Bronchial epithelial cell (primary cell): ENCODE results near the gene PATJ. TPM values are rescaled to one million over a fixed set of nuclear protein-coding genes. Genes with fewer than 3 reads are reported as not detected.

Experiments
- DNase-seq: peaks from one replicate; pipeline ENCODE4 v3.0.0-alpha.2; 2010; ENCODE audit warnings: low read depth
- FAIRE-seq: peaks from 2 replicates; lab custom pipeline; 2011; peaks lifted over from hg19 to GRCh38; lab: Jason Lieb, UNC
- H3K27me3 ChIP-seq: 2 replicates; pipeline ENCODE4 v1.5.1; 2011; ENCODE audit warnings: low read length; ENCODE audit not compliant: control insufficient read depth, insufficient read depth
- H3K36me3 ChIP-seq: 2 replicates; pipeline ENCODE4 v1.5.1; 2011; ENCODE audit warnings: low read length; ENCODE audit not compliant: control insufficient read depth, insufficient read depth
- H3K4me3 ChIP-seq: 2 replicates; pipeline ENCODE4 v1.5.1; 2011; ENCODE audit warnings: mild to moderate bottlenecking, low read depth, low read length, control low read depth
- total RNA-seq: library from RNA; depleted of rRNA; stranded (reverse); fragments of >200 nt; gene quantifications from 2 replicates; pipeline ENCODE4 v1.2.1, GENCODE V29; 2014
- TF ChIP-seq, protein P1 (sequence below): IDR thresholded peaks from 2 replicates; pipeline ENCODE4 v1.5.1; 2011; ENCODE audit warnings: mild to moderate bottlenecking, moderate library complexity, low read length, control low read depth, inconsistent platforms; ENCODE audit not compliant: insufficient read depth, severe bottlenecking

PATJ gene
- total RNA-seq, 1 donor from 2014 or later: 46.6 TPM

DNA sequence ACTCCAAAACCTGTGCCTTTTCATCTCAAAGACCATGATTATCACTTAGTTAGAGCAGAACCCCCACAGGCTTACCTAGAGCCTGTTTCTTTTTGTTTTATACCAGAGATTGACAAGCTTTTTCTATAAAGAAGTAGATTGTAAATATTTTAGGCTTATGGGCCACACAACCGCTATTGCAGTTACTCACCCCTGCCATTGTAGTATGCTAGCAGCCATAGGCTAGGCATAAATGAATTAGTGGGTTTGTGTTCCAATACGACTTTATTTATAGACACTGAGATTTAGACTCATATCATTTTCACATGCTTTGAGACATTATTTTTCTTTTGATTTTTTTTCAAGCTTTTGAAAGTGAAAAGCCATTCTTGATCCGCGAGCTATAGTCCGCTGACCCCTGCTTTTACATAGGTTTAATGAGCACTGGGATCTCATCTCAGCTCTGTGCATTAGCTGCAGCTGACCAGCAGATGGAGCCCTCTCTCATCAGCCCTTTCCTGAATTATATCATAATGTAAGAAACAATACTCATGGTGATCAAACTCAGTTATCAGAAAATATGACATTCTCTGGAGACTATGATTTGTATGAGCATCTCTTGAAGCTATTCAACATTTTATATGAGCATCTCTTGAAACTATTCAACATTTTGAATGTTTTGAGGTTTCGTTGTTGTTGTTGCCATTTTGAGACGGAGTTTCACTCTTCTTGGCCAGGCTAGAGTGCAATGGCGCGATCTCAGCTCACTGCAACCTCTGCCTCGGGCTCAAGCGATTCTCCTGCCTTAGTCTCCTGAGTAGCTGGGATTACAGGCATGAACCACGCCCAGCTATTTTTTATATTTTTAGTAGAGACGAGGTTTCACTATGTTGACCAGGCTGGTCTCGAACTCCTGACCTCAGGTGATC is 340.4 kb downstream of the PATJ start:
- Histone ChIP-seq H3K36me3 (peaks cover 7% of the 10 kb centered on the region), H3K4me3 (no peak overlapping the region), H3K27me3 (no peaks in the 10 kb centered on the region)
- TF ChIP-seq, protein P1, sequence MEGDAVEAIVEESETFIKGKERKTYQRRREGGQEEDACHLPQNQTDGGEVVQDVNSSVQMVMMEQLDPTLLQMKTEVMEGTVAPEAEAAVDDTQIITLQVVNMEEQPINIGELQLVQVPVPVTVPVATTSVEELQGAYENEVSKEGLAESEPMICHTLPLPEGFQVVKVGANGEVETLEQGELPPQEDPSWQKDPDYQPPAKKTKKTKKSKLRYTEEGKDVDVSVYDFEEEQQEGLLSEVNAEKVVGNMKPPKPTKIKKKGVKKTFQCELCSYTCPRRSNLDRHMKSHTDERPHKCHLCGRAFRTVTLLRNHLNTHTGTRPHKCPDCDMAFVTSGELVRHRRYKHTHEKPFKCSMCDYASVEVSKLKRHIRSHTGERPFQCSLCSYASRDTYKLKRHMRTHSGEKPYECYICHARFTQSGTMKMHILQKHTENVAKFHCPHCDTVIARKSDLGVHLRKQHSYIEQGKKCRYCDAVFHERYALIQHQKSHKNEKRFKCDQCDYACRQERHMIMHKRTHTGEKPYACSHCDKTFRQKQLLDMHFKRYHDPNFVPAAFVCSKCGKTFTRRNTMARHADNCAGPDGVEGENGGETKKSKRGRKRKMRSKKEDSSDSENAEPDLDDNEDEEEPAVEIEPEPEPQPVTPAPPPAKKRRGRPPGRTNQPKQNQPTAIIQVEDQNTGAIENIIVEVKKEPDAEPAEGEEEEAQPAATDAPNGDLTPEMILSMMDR: peak; percentile 78
- FAIRE-seq (no peak), DNase-seq (peak; percentile 47)

DNA sequence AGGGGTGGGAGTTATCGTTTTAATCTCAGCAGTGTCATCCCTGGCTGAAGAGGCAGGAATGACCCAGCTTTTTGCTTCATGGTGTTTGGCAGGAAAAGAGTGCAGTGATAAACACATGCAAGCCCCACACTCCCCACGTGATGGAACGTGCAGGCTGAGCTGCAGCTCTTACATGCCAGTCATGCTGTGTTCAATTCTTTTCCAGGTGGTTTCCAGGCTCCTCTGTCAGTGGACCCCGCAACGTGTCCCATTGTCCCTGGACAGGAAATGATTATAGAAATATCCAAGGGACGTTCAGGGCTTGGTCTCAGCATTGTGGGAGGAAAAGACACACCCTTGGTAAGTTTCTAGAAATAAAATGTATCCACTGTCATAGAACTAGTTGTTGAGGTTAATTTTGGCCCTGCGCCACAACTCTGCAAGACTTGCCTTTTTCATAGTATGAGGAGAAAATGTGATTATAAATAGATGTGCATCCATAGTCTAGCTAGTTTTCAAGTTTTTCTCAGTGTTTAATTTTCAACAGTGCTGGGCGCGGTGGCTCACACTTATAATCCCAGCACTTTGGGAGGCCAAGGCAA is 342.1 kb downstream of the PATJ start:
- Histone ChIP-seq H3K36me3 (peaks cover 9% of the 10 kb centered on the region), H3K4me3 (no peak overlapping the region), H3K27me3 (no peaks in the 10 kb centered on the region)
- FAIRE-seq (no peak), DNase-seq (no peak)
- TF ChIP-seq, protein P1: no peak

DNA sequence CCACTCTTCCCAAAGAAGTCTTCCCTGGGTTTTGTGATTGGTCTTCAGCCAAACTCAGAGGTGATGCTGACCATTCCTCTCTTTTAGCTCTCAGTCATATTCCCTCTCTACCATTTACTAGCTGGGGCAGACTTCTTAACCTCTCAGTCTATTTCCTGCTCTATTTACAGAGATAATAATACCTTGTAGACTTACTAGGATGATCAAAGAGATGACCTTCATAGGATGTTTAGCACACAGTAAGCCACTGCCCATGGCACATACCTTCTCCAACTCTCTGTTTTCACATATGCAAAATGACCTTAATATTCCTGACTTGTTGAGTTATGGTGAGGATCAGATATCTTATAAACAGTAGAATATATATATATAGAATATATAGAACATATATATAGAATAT is 346.2 kb downstream of the PATJ start:
- FAIRE-seq: no peak
- Histone ChIP-seq H3K27me3 (no peaks in the 10 kb centered on the region), H3K36me3 (peaks cover 8% of the 10 kb centered on the region), H3K4me3 (no peak overlapping the region)
- TF ChIP-seq, protein P1: no peak
- DNase-seq: no peak

DNA sequence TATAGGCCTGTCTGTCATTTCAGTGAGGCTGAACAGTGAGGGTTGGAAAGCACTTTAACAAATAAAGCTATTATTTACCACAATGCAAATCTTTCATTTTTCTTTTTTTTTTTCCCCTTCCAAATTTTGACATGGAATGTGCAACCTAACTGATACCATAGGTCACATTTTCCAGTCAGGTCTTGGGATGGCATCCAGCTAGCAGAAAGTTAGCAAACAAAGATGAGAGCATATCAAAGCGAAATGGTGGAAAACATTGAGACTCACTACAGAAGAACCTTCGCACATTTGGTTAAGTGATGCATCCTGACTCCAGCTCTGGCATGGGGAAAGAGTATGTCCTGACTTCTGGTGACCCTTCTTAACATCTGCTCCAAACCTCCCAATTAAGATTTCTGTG is 347.3 kb downstream of the PATJ start:
- TF ChIP-seq, protein P1: no peak
- Histone ChIP-seq H3K36me3 (peaks cover 5% of the 10 kb centered on the region), H3K4me3 (no peak overlapping the region), H3K27me3 (no peaks in the 10 kb centered on the region)
- FAIRE-seq (no peak), DNase-seq (no peak)

DNA sequence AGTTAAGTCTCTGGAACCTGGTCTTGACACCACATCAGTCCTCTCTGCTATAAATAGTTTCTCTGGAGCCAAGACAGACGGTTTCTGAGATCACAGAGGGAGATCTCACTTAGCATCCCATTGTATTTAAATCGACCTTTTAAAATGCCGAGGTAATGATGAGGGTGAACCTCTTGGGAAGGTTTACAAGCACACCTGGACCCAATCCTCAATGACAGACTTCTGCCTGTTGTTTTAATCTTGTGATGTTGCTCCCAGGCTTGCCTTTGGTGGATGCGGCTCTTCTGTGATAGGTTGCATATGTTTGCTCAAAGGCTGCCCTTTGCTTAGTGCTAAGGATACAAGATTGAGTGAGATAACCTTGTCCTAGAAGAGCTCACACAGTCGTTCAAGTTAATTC is 347.7 kb downstream of the PATJ start:
- no peak overlapping the region for H3K4me3 ChIP-seq
- H3K27me3 ChIP-seq: no peaks in the 10 kb centered on the region
- FAIRE-seq (no peak), DNase-seq (no peak)
- TF ChIP-seq, protein P1: no peak
- H3K36me3 ChIP-seq: peaks cover 5% of the 10 kb centered on the region
